Brain microvascular endothelial cell (primary cell): ENCODE results near the gene MTRFR.
A peak's percentile ranks its signal among the peaks of the same experiment; 100 is the strongest.

ENCODE experiments used
- DNase-seq: peaks from one replicate; pipeline ENCODE4 v3.0.0-alpha.2; 2020
- H3K27ac ChIP-seq: fragments of 250-450 bp; sonication (Bioruptor Pico); 2 replicates; pipeline ENCODE4 v1.5.1; 2020; ENCODE audit warnings: mild to moderate bottlenecking, moderate library complexity
- H3K27me3 ChIP-seq: fragments of 250-450 bp; sonication (Bioruptor Pico); replicated peaks from 2 replicates; pipeline ENCODE4 v1.5.1; 2020; ENCODE audit warnings: mild to moderate bottlenecking
- H3K36me3 ChIP-seq: fragments of 250-450 bp; sonication (Bioruptor Pico); replicated peaks from 2 replicates; pipeline ENCODE4 v1.5.1; 2020; ENCODE audit warnings: mild to moderate bottlenecking
- H3K4me3 ChIP-seq: 2 replicates; pipeline ENCODE4 v1.5.1; 2011; ENCODE audit warnings: low read depth, mild to moderate bottlenecking, control low read depth, low read length, moderate library complexity
- CTCF ChIP-seq: IDR thresholded peaks from 2 replicates; pipeline ENCODE4 v1.5.1; 2011; ENCODE audit warnings: low read depth, mild to moderate bottlenecking, moderate library complexity, low read length, control low read depth, inconsistent platforms; ENCODE audit errors: missing control alignments
- in situ Hi-C: cut with HindIII; loops from 2 replicates; pipeline ENCODE4 v1.10.0; 2017; ENCODE audit warnings: low sequenced_read_pairs, low pct_ligation_motif_present

MTRFR gene

GRCh38 chr12:123271001-123271668 is 37.9 kb downstream of the MTRFR start:
- in situ Hi-C loops = no loop called here
- Histone ChIP-seq H3K27me3 (no peaks in the 10 kb centered on the region), H3K27ac (peak overlapping the region; percentile 56), H3K36me3 (peaks cover 8% of the 10 kb centered on the region), H3K4me3 (peak overlapping the region; percentile 81)
- DNase-seq = peak; percentile 40
- peak; percentile 52 for TF ChIP-seq CTCF

- no peak for TF ChIP-seq CTCF
- no peak for DNase-seq
- no peak overlapping the region for H3K27ac ChIP-seq
- H3K27me3 ChIP-seq = no peaks in the 10 kb centered on the region
- H3K4me3 ChIP-seq = no peak overlapping the region
- H3K36me3 ChIP-seq = peaks cover 3% of the 10 kb centered on the region
- in situ Hi-C loops = no loop called here
Observed at GRCh38 chr12:123273166-123273565, 39.9 kb downstream of the MTRFR start.

GRCh38 chr12:123278101-123278627 is 44.9 kb downstream of the MTRFR start:
- no peak for DNase-seq
- TF ChIP-seq CTCF = no peak
- Histone ChIP-seq H3K27ac (no peak overlapping the region), H3K4me3 (no peak overlapping the region), H3K27me3 (no peaks in the 10 kb centered on the region), H3K36me3 (no peaks in the 10 kb centered on the region)
- in situ Hi-C loops = no loop called here

GRCh38 chr12:123280971-123281370 is 47.7 kb downstream of the MTRFR start:
- H3K36me3 ChIP-seq = no peaks in the 10 kb centered on the region
- DNase-seq = no peak
- in situ Hi-C loops = no loop called here
- H3K4me3 ChIP-seq = no peak overlapping the region
- no peaks in the 10 kb centered on the region for H3K27me3 ChIP-seq
- H3K27ac ChIP-seq = no peak overlapping the region
- no peak for TF ChIP-seq CTCF

GRCh38 chr12:123282111-123282510 is 48.9 kb downstream of the MTRFR start:
- Histone ChIP-seq H3K27ac (no peak overlapping the region), H3K36me3 (no peaks in the 10 kb centered on the region), H3K4me3 (no peak overlapping the region), H3K27me3 (no peaks in the 10 kb centered on the region)
- in situ Hi-C loops = no loop called here
- DNase-seq = no peak
- no peak for TF ChIP-seq CTCF

- DNase-seq = no peak
- Histone ChIP-seq H3K27ac (no peak overlapping the region), H3K36me3 (no peaks in the 10 kb centered on the region), H3K4me3 (no peak overlapping the region), H3K27me3 (no peaks in the 10 kb centered on the region)
- in situ Hi-C loops = no loop called here
- TF ChIP-seq CTCF = no peak
Observed at GRCh38 chr12:123283461-123283860, 50.2 kb downstream of the MTRFR start.
